ENCODE data around the gene NDE1.

- no peak for TF ChIP-seq POLR2AphosphoS5 (IDR thresholded peaks at IDR 0.05; ENCODE audit: insufficient read depth in 1 of 2, low read depth in 1 of 2)
- TF ChIP-seq CTCF (IDR thresholded peaks at IDR 0.05), result no peak
- TF ChIP-seq POLR2A (IDR thresholded peaks at IDR 0.05), result no peak
Measured at GRCh38 chr16:15768201-15768600, 118.2 kb downstream of the NDE1 start.
